BLaER1 treated with 17β-estradiol and CSF1 and Interleukin-3, amounts not matched to agents 10 nM and 100 nM (cell line): ENCODE measurements around the gene PMEL.

Experiments used
- H3K27ac ChIP-seq, 11 experiments: shearing (Covaris generic); formaldehyde crosslinking; 2 replicates each; pipeline ENCODE4 v1.8.1; 2022
- H3K27me3 ChIP-seq, 11 experiments: shearing (Covaris generic); formaldehyde crosslinking; 2 replicates each; pipeline ENCODE4 v1.8.1; 2022
- H3K36me3 ChIP-seq, 11 experiments: shearing (Covaris generic); formaldehyde crosslinking; 2 replicates each; pipeline ENCODE4 v1.8.1; 2022
- H3K4me1 ChIP-seq, 10 experiments: shearing (Covaris generic); formaldehyde crosslinking; 2 replicates each; pipeline ENCODE4 v1.8.1; 2022
- H3K4me2 ChIP-seq, 11 experiments: shearing (Covaris generic); formaldehyde crosslinking; 2 replicates each; pipeline ENCODE4 v1.8.1; 2022
- H3K4me3 ChIP-seq, 10 experiments: shearing (Covaris generic); formaldehyde crosslinking; 2 replicates each; pipeline ENCODE4 v1.8.1; 2022
- H3K9ac ChIP-seq, 11 experiments: shearing (Covaris generic); formaldehyde crosslinking; 2 replicates each; pipeline ENCODE4 v1.8.1; 2022
- H3K9me3 ChIP-seq, 11 experiments: shearing (Covaris generic); formaldehyde crosslinking; replicated peaks in 1 of 11; 2 replicates each; pipeline ENCODE4 v1.8.1; 2022
- H4K20me1 ChIP-seq, 11 experiments: shearing (Covaris generic); formaldehyde crosslinking; 2 replicates each; pipeline ENCODE4 v1.8.1; 2022
- Cebpa-rat ChIP-seq, 11 experiments: shearing (Covaris generic); IDR thresholded peaks; 2 replicates each; pipeline ENCODE4 v1.8.1; 2022

Gene PMEL

DNA sequence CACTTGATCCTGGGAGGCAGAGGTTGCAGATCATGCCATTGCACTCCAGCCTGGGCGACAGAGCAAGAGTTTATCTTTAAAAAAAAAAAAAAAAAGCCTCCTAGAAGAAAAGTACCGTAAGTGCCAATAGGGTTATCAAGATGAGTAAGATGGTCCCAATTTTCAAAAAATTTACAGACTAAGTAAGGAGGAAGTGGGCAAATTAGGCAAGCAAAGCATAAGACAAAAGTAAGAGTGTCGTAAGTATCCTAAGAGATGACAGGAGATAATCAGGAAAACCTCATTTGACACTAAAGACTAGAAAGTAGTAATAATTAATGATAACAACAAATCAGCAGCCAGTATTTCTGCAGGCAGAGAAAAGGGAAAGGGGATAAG lies 50.4 kb downstream of the PMEL start:
- TF ChIP-seq Cebpa-rat (IDR thresholded peaks at IDR 0.05): no peak

GRCh38 chr12:55912908-55913307 lies 52.9 kb downstream of the PMEL start:
- Histone ChIP-seq H3K9ac (no peak overlapping the region), H4K20me1 (peaks cover 0 to 96% (median 53%) of the 10 kb centered on the region in 11 experiments; a peak in 18 of 22 replicates), H3K27ac (no peak overlapping the region), H3K36me3 (peaks cover 29 to 73% (median 58%) of the 10 kb centered on the region in 11 experiments), H3K4me2 (no peak overlapping the region), H3K4me3 (no peak overlapping the region), H3K9me3 (no peaks in the 10 kb centered on the region), H3K27me3 (no peaks in the 10 kb centered on the region), H3K4me1 (peaks cover 0 to 35% (median 22%) of the 10 kb centered on the region in 10 experiments; a peak in 14 of 20 replicates)
- TF ChIP-seq Cebpa-rat (IDR thresholded peaks at IDR 0.05): no peak

More for the DNA sequence above, 50.4 kb downstream of the PMEL start:
- Histone ChIP-seq H3K9me3 (peaks cover 0 to 6% (median 0%) of the 10 kb centered on the region in 11 experiments; a peak in 1 of 22 replicates), H3K36me3 (peaks cover 42 to 94% (median 79%) of the 10 kb centered on the region in 11 experiments), H3K27me3 (no peaks in the 10 kb centered on the region), H3K4me3 (no peak overlapping the region), H3K4me1 (peaks cover 0 to 35% (median 22%) of the 10 kb centered on the region in 10 experiments; a peak in 14 of 20 replicates), H3K9ac (no peak overlapping the region; a peak in 1 of 22 replicates), H3K4me2 (peak overlapping the region in 7 of 11 experiments; percentile 5 to 62 (median 48); a peak in 12 of 22 replicates), H3K27ac (peak overlapping the region in 4 of 11 experiments; percentile 17 to 57 (median 42); a peak in 4 of 22 replicates), H4K20me1 (peaks cover 0 to 93% (median 57%) of the 10 kb centered on the region in 11 experiments; a peak in 18 of 22 replicates)

GRCh38 chr12:55909513-55909884 lies 56.3 kb downstream of the PMEL start:
- Histone ChIP-seq H3K4me3 (no peak overlapping the region), H3K27me3 (no peaks in the 10 kb centered on the region), H3K36me3 (peaks cover 21 to 59% (median 28%) of the 10 kb centered on the region in 11 experiments), H3K4me2 (no peak overlapping the region), H3K27ac (no peak overlapping the region), H4K20me1 (peaks cover 0 to 72% (median 22%) of the 10 kb centered on the region in 11 experiments; a peak in 15 of 22 replicates), H3K9me3 (no peaks in the 10 kb centered on the region), H3K9ac (peak overlapping the region in 1 of 11 experiments; percentile 24; a peak in 1 of 22 replicates), H3K4me1 (peaks cover 0 to 17% (median 5%) of the 10 kb centered on the region in 10 experiments; a peak in 13 of 20 replicates)
- TF ChIP-seq Cebpa-rat (IDR thresholded peaks at IDR 0.05): no peak

- Histone ChIP-seq H3K27me3 (no peaks in the 10 kb centered on the region), H3K9ac (peak overlapping the region in 1 of 11 experiments; percentile 24; a peak in 1 of 22 replicates), H3K27ac (no peak overlapping the region), H3K36me3 (peaks cover 16 to 55% (median 26%) of the 10 kb centered on the region in 11 experiments), H3K9me3 (no peaks in the 10 kb centered on the region), H3K4me2 (no peak overlapping the region), H3K4me1 (peaks cover 0 to 11% (median 2%) of the 10 kb centered on the region in 10 experiments; a peak in 8 of 20 replicates), H3K4me3 (no peak overlapping the region), H4K20me1 (peaks cover 0 to 69% (median 16%) of the 10 kb centered on the region in 11 experiments; a peak in 13 of 22 replicates)
- no peak for TF ChIP-seq Cebpa-rat (IDR thresholded peaks at IDR 0.05)
These were observed 56.9 kb downstream of the PMEL start for GRCh38 chr12:55908726-55909512.

- no peaks in the 10 kb centered on the region for H3K9me3 ChIP-seq
- no peak overlapping the region for H3K4me3 ChIP-seq
- H3K4me2 ChIP-seq: peak overlapping the region in 4 of 11 experiments; percentile 4 to 50 (median 18); a peak in 4 of 22 replicates
- no peaks in the 10 kb centered on the region for H3K27me3 ChIP-seq
- peaks cover 0 to 13% (median 2%) of the 10 kb centered on the region in 10 experiments; a peak in 8 of 20 replicates for H3K4me1 ChIP-seq
- no peak overlapping the region for H3K9ac ChIP-seq
- peaks cover 27 to 55% (median 33%) of the 10 kb centered on the region in 11 experiments for H3K36me3 ChIP-seq
- peaks cover 0 to 64% (median 10%) of the 10 kb centered on the region in 11 experiments; a peak in 12 of 22 replicates for H4K20me1 ChIP-seq
- no peak for TF ChIP-seq Cebpa-rat (IDR thresholded peaks at IDR 0.05)
- no peak overlapping the region for H3K27ac ChIP-seq
These were observed 59.8 kb downstream of the PMEL start for GRCh38 chr12:55906056-55906455.
